ENCODE measurements around the gene SPECC1.
"Not testable (repeated sequence)": the region's sequence is repeated elsewhere in the genome, so short reads cannot be mapped to it uniquely, and the experiment has no call there.

SPECC1 gene

DNA sequence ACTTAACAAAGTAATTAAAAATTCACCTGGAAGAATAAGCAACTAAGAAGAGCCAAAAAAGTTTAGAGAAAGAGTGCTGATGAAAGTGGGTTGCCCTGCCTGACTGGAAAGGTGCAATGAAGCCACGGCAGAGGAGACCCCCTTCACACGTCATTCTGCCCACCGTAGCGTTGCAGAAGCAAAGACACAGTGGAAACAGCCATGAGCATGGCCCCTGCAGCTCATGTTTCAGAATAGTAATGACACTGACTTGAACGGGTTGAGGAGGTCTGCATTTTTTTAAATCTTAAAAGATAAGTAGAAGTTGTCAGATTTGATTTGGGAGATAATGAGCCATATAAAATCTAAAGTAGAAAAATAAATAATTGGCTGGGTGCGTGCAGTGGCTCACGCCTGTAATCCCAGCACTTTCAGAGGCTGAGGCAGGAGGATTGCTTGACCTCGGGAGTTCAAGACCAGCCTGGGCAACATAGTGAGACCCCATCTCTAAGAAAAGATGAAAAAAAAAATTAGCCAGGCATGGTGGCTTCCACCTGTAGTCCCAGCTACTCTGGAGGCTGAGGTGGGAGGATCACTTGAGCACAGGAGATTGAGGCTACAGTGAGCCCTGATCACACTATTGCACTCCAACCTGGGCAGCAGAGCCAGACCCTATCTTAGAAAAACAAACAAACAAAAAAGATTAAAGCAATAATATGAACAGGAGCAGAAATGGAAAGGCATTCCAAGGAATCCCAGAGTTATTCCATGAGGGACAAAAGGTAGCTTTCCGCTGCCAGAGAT lies 273.6 kb downstream of the SPECC1 start:
- no peak for DNase-seq

DNA sequence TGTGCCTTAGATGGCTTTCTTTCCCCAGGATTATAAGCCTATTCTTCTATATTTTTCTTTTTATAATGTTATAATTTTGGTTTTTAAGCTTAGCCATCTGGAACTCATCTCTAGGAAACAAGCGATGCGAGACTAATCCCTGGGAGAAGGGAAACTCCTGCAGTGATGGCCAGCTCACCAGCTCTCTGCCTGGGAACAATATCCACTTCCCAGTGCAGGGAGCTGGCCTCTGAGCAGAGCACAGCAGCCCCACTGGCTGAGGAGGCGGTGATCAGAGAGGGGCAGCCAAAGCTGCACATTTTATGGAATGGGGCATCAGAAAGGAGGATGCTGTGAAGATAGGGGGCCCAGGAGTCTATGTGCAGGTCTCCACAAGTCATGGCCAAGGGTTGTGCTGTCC lies 274.9 kb downstream of the SPECC1 start:
- no peak for DNase-seq

DNA sequence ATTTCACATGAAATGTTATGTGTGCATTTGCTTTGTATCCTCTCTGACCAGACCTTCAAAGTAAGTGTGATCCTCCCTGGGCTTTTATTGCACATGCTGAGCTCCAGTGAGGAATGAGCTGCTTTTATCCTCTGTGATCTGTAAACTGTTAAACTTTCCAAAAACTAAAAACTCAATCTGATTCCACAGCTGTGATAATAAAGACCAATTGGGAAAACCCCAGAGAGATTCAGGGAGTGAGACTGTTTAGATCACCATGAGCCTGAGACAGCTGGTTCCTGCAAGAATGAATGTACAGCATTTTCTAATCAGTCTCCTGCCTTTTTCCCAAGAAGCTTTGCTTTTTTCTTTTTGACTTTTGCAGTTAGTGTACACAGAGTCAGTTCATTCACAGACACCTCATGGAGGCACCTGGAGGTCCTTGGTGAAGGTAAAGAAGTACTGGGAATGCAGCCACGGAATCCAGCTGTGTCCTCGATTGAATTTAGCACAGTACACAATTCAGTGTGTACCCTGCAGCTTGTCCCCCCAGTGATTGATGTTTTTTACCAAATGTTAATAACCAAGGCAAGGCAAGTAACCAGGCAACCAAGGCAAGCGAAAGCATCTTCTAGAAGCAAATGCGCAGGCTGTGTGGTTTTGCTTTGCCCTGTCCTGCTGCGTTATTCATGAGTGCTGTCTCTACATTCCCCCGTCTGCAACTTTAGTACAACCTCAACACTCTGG lies 275.6 kb downstream of the SPECC1 start:
- no peak for DNase-seq

DNA sequence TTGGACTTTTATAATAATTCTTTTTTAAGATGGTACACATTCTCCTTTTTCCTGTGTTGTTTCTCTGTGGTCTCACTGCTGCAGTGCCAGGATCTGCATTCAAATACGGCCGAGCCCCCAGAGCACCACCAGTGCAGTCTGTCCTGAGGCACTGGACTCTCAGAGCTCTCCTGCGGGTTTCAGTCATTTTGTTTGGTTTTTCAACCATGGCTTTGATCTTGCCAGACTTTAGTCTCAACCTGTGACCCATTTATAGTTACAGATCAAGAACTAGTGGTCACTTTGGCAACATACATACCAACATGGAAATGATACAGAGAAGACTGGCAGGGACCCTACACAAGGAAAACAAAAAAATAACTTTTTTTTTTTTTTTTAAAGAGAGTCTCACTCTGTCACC lies 280.8 kb downstream of the SPECC1 start:
- no peak for DNase-seq

DNA sequence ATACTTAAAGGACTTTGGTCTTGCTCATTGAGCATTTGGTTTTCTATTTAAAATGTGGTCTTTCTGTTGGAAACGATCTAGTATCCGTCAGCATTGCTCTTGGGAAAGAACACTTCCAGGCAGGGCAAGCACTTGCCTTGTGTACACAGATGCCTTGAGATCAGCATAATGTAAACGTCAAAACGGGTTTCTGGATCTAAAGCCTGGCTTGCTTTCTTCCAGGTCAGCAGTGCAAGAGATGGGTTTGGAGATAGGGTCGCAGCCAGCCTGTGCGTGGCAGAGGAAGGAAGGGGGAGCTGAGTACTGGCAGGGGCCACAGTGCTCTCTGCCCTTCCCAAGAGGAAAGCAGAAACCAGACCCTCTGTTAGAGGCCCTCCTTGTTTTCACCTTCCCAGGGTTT lies 282.7 kb downstream of the SPECC1 start:
- DNase-seq, result no peak

DNA sequence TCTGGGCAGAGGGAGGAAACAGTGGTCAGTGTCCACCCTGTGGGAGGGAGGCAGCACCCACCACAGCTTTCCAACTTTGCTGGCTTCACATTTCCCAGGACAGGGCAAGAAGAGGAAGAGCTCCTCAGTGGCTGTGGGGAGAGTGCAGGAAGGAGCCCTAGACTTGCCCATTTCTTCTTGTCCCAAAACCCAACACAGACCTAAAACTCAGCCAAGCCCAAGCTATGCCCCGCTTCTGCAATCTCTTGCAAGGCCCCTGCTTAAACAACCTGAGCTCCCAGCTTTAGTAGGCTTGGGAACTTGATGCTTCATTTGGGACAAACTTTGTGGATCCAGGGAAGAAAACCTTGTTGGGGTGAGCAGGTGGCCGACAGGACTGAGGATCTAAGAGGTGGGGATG lies 284.3 kb downstream of the SPECC1 start:
- no peak for DNase-seq

DNA sequence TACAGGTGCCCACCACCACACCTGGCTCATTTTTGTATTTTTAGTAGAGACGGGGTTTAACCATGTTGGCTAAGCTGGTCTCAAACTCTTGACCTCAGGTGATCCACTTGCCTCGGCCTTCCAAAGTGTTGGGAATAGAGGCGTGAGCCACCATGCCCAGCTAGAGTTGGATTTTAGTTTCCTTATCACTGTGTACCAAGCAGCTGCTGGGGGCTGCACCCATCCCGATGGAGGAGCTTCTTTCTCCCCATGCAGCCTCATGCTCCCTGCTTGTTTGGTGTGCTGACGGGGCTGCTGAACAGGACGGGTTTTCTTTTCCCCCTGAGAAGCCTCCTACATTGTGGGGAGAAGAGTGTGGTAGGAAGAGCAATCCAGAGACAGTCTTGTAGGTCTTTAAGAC lies 285.0 kb downstream of the SPECC1 start:
- DNase-seq, result no peak

DNA sequence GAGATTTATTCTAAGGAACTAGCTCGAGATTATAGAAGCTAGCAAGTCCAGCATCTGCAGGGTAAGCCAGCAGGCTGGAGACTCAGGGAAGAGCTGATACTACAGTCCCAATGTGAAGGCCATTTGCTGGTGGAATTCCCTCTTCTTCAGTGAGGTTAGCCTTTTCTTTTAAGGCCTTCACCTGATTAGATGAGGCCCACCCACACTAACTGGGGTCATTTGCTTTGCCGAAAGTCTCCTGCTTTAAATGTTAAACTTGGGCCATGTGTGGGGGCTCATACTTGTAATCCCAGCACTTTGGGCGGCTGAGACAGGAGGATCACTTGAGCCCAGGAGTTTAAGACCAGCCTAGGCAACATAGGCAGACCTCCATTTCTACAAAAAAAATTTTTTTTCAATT lies 289.9 kb downstream of the SPECC1 start:
- no peak for DNase-seq

DNA sequence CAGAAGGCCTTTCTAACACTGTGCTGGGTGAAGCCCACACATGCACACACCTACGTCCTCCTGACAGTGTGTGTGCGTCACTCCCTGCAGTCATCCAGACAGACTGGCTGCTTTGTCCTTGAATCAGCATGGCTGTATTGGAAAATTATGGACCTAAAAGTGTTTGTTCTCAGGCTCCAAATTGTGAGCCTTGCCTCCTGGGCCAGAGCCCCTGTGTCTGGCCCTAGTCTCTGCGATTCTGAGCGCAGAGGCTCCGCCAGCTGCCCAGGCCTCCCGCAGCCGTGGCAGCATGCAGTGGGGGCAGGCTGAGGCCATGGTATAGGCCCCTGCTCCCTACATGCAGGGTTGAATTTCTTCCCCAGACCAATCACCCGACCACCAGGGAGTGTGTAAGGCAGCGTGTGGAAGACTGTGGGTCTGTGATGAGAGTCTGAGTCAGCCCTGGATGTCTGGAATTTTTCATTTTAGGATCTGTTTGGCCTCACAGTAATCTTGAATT lies 291.3 kb downstream of the SPECC1 start:
- no peak for DNase-seq

DNA sequence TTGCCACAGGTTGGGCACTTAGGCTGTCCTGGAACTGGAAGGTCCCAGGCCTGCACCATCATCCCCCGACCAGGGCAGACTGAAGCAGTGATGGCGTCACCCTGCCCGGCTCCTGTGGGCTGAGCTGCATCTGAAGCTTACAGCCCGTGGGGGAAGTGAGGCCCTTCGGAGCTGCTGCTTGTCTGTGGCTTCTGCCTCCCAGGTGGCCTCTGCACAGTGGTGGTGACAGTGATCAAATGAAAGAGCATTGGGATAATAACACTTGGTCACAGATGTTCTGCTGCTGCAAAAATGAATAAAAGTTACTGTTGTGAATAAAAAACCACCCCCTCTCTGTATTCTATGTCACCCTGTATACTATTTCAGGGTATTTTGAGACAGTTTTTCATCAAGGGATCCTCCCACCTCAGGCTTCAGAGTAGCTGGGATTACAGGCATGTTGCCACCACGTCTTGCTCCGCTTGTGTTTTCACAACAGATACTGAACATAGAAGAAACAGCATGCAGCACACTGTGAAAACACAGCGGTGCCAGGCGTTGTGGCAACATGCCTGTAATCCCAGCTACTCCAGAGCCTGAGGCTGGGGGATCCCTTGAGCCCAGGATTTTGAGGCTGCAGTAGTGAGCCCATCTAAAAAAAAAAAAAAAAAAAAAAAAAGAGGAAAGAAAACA lies 293.2 kb downstream of the SPECC1 start:
- DNase-seq, result no peak

DNA sequence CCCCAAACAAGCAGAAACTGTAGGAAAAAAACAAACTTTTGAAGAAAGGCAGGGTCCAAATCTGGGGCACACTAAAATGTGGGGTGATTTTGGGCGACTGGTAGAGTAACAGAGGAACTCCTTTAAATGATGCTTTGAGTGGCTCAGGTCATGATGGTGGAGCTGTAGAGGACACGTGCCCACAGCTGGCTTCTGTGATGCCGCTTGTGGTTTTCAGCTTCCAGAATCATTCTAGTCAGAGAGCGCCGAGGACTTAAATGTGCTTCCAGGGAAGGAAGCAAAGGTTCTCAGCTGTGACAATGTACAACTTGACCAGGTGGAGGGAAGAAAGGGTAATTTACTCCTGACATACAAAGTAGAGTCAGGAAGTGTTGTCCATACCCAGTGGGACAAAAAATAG lies 295.8 kb downstream of the SPECC1 start:
- DNase-seq, result no peak

DNA sequence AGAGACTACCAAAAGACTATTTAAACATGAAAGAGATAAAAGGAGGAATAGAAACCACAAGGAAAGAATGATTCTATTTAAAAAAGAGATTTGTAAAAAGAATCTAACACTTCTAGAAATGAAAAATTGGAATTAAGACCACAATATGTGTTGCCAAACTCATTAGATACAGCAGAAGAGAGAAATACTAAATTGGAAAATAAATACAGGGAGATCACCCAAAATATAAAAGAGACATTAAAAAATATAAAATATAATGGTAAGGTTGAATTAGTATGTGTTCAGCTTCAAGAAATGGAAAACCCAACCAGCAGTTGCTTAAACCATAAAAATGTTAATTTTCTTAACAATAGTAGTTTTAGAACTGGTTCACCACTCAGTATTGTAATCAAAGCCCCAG lies 297.8 kb downstream of the SPECC1 start:
- no peak for DNase-seq

DNA sequence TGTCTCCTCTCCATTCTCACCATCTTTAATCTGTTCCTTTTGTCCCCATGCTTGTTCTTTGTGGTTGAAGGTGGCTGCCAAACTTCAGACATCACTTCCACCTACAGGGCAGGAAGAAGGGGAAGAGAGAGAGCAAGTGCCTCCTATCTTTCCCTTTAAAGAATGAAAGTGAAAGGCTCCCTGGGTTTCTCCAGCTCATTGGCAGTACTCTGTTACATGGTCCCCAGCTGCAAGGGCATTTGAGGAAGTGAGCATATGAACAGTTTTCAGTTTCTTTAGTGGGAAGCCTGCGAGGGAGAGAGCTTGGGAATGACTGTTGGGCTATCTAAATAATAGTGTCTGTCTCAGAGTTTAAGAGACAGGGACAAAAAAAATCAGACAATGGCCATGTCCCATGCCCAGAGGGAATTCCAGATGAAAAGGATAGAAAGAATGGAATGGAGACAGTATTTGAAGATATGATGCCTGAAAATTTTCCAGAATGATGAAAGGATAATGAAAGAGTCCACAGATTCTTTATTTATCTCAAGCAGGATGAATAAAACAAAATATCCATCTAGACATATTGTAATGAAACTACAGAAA lies 298.3 kb downstream of the SPECC1 start:
- DNase-seq, result no peak

DNA sequence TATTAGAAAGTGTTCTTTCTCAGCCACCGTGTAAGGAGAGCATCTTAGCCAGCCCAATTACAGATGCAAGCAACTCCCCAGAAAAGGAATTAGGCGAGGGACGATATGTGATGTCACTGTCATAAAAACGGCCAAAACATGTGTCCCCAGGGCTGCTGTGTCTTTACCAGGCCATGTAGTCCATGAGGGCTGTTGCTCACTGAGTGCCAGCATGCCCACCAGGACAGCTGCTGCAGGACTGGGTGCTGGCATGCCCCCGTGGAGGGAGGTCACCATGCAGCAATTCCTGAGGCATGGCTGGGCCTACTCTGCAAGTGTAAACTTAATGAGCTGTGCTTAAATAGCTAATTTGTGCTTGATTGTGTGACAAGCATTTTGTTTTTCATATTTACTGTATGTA lies 301.3 kb downstream of the SPECC1 start:
- no peak for DNase-seq

DNA sequence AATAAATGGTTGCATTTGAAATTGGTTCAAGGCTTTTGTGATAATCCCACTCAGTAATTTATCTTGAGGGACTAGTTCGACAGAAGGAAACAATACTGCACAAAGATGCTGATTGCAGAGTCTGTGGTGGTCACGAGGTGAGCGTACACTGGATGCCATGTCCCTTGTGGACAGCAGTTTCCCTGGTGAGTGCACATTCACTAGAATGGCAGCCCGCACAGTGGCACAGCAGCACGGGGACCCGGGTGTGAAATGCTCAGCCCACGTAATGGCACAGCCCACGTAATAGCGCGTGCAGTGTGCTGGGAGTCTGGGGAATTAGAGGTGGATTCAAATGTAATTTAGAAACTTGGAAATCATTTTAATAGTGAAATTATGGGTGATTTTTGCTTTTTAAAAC lies 304.1 kb downstream of the SPECC1 start:
- DNase-seq, result no peak

DNA sequence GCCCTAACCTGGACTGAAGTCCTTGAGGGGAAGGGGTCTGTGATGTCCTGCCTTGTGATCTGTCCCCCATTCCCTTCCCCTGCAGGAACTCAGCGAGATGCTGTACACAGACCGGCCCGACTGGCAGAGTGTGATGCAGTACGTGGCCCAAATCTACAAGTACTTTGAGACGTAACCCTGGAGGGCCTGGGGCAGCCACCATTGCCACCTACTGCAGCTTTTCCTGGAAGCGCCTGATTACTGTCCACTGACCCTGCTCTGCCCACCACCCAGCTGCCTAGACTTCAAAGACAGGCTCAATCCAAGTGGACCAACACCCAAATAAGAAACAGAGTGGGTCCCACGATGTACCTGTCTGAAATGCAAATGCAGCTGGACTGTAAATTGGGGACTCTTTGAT lies 304.7 kb downstream of the SPECC1 start:
- no peak for DNase-seq

DNA sequence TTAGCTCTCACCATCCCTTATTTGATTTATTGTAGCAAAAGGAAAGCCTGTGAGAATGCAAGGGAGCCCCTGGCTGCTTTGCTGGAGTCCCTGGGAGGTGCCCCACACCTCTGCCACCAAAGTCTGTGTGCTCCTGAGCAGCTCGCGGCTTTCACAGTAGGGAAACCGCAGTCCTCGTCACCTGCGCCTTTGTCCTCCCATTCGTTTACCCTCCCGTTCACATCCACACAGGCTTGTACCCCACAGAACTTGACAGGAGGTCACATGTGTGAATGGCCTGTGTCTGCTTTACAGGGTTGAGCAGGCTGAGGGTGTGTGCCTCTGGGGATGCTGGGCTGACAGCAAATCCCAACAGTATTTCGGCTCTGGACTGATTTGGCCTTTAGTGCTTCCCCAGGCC lies 305.7 kb downstream of the SPECC1 start:
- DNase-seq, result no peak

DNA sequence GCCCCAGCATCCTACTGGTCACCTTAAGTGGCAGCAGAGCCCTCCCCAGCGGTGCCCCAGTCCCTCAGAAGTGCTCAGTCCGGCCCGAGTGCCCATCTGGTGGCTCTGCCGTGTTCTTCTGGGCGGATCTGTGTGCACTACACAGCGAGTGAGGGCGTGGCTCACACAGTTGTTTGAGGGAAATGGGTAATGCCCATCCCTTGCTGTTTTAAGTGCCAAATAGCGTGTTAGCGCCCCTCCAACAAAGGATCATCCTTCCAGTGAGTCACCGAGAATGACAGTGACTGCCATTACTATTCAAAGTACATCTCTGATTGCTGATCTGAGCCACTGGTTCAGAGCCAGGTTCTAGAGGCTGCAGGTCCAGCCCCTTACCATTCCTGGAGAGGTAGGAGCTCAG lies 306.2 kb downstream of the SPECC1 start:
- DNase-seq, result no peak

DNA sequence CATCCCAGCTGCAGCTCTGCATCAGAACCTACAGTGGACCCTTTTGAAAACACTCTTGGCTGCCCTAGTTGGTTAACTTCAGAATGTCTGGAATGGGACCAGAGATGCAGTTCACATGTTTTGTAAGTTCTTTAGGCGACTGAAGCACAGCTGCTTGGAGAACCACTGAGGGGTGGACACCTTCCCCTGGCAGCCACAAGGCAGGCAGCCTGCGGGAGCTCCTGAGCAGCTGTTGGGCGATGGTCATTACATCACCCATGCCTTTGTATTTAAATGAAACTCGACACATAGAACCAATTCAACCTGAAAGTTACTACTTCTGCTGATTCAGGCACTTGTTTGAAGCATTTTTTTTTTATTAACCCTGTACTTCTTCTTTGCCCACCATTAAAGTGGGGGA lies 306.7 kb downstream of the SPECC1 start:
- DNase-seq, result no peak

DNA sequence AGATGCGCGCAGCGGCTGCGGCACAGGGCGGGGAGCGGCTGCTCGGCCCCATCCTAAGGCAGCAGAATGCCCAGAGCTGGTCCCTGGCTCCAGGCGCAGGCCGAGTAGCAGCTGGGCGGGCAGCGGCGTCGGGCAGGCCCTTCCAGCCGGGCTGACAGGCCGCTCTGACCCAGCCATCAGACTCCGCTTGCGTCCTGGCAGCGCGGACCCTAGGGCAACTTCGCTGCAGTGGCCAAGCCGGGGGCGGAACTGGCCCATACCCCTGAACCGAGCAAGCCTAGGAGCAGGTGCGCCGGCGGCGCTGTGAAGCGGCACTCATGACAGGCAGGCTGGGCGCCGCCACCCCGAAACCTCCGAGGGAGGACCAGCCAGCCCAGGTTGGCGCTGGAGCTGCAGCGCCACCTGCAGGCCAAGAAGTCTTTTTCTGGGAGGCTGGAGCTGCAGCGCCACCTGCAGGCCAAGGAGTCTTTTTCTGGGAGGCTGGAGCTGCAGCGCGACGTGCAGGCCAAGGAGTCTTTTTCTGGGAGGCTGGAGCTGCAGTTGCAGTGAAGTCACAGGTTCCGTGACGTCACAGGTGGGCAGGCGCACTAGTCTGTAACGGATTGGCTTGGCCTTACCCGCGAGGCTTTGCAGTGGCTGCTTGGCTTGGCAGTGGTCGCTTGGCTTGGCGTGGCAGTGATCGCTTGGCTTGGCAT lies 311.5 kb downstream of the SPECC1 start:
- DNase-seq, result not testable (repeated sequence)

DNA sequence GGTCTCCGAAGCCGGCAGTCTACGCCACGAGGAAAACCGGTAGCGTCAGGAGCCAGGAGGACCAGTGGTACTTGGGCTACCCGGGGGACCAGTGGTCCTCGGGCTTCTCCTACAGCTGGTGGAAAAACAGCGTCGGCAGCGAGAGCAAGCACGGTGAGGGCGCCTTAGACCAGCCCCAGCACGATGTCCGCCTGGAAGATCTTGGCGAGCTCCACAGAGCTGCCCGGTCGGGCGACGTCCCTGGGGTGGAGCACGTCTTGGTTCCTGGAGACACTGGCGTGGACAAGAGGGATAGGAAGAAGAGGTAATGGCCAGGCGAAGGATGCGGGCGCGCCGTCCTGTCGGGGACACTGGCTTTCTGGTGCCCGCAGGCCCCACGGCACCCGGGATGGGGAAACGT lies 312.2 kb downstream of the SPECC1 start:
- not testable (repeated sequence) for DNase-seq

DNA sequence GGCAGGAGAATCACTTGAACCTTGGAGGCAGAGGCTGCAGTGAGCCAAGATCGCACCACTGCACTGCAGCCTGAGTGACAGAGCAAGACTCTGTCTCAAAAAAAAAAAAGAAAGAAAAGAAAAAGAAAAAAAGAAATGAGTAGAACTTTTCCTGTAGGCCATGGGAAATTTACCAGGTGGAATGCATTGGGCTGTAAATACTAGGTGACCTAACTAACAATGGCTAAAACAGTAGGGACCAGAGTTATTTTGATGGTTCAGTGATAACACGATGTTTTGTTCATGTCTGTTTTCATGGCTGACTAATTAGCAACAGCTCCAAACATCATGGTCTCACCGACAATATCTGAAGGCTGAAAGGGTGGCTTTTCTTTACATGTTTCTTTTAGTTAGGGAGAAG lies 318.6 kb downstream of the SPECC1 start:
- DNase-seq, result not testable (repeated sequence)

DNA sequence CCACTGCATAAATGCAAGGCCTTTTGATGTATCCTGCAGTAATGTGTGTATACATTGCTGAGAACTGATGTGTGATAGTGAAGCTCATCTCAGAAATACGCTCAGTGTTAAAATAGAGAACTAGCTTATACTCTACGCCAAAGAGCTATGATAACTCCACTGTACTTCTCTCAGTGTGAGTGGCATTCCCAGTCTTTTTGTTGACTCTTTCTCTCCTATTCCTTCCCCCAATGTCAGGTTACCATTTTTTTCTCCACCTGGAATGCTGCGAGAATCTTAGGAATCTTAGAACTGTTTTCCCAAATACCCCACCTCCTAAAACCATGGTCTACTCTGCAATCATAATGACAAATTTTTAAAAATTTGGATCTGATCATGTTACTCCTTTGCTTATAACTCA lies 342.2 kb downstream of the SPECC1 start:
- not testable (repeated sequence) for DNase-seq

Measured in NCI-H1048 (cell line).